ENCODE data around the gene ZMAT5.

ZMAT5 gene

GRCh38 chr22:29787371-29787980 lies 20.7 kb upstream of the ZMAT5 start:
- no peak for DNase-seq (ENCODE audit: low read depth in 2 of 2, low spot score in 1 of 2)

GRCh38 chr22:29786031-29786430 lies 19.2 kb upstream of the ZMAT5 start:
- no peak for DNase-seq (ENCODE audit: low read depth in 2 of 2, low spot score in 1 of 2)

GRCh38 chr22:29784451-29785361 lies 17.9 kb upstream of the ZMAT5 start:
- DNase-seq (ENCODE audit: low read depth in 2 of 2, low spot score in 1 of 2): no peak

- DNase-seq (ENCODE audit: low read depth in 2 of 2, low spot score in 1 of 2): no peak
Measured at GRCh38 chr22:29782061-29782845, 15.4 kb upstream of the ZMAT5 start.

- DNase-seq (ENCODE audit: low read depth in 2 of 2, low spot score in 1 of 2): no peak
Measured at GRCh38 chr22:29780748-29781676, 14.2 kb upstream of the ZMAT5 start.

- DNase-seq (ENCODE audit: low read depth in 2 of 2, low spot score in 1 of 2): no peak
Measured at GRCh38 chr22:29780220-29780619, 13.4 kb upstream of the ZMAT5 start.

- DNase-seq (ENCODE audit: low read depth in 2 of 2, low spot score in 1 of 2): no peak
Measured at GRCh38 chr22:29773233-29773632, 6.4 kb upstream of the ZMAT5 start.

GRCh38 chr22:29772170-29772641 lies 5.4 kb upstream of the ZMAT5 start:
- no peak for DNase-seq (ENCODE audit: low read depth in 2 of 2, low spot score in 1 of 2)

GRCh38 chr22:29769723-29770321 lies 3.0 kb upstream of the ZMAT5 start:
- no peak for DNase-seq (ENCODE audit: low read depth in 2 of 2, low spot score in 1 of 2)

- no peak for DNase-seq (ENCODE audit: low read depth in 2 of 2, low spot score in 1 of 2)
Measured at GRCh38 chr22:29768052-29768693, 1.4 kb upstream of the ZMAT5 start.

GRCh38 chr22:29767171-29768051 lies 604 bp upstream of the ZMAT5 start, which contains the start of gene UQCR10:
Gene UQCR10 (plus strand): TSS chr22:29767369. CDS start chr22:29767399, 30 bp downstream.
- peak; percentile 84 to 86 for DNase-seq (ENCODE audit: low read depth in 2 of 2, low spot score in 1 of 2)

GRCh38 chr22:29765905-29766631 lies 739 bp downstream of the ZMAT5 start:
- no peak for DNase-seq (ENCODE audit: low read depth in 2 of 2, low spot score in 1 of 2)

GRCh38 chr22:29762263-29762662 lies 4.5 kb downstream of the ZMAT5 start:
- DNase-seq (ENCODE audit: low read depth in 2 of 2, low spot score in 1 of 2): no peak

GRCh38 chr22:29758959-29759358 lies 7.8 kb downstream of the ZMAT5 start:
- no peak for DNase-seq (ENCODE audit: low read depth in 2 of 2, low spot score in 1 of 2)

- no peak for DNase-seq (ENCODE audit: low read depth in 2 of 2, low spot score in 1 of 2)
Measured at GRCh38 chr22:29758068-29758622, 8.7 kb downstream of the ZMAT5 start.

- no peak for DNase-seq (ENCODE audit: low read depth in 2 of 2, low spot score in 1 of 2)
Measured at GRCh38 chr22:29757096-29757495, 9.7 kb downstream of the ZMAT5 start.

- DNase-seq (ENCODE audit: low read depth in 2 of 2, low spot score in 1 of 2): no peak
Measured at GRCh38 chr22:29756341-29756740, 10.5 kb downstream of the ZMAT5 start.

GRCh38 chr22:29755889-29756288 lies 10.9 kb downstream of the ZMAT5 start:
- no peak for DNase-seq (ENCODE audit: low read depth in 2 of 2, low spot score in 1 of 2)

All from stimulated activated CD8-positive, alpha-beta memory T cell treated with anti-CD3 and anti-CD28 coated beads, Interleukin-4, amount 100 ng/mL, for 4 hours (primary cell).